Endometrial microvascular endothelial cells (primary cell): ENCODE data around the gene PTPRR. TPM values are rescaled to one million over a fixed set of nuclear protein-coding genes. Genes with fewer than 3 reads are reported as not detected.

Experiments
- in situ Hi-C: cut with HindIII; loops from 2 replicates; pipeline ENCODE4 v1.10.0; 2017; ENCODE audit warnings: low sequenced_read_pairs, low pct_unique_long_range_greater_than_20kb; ENCODE audit errors: inconsistent ontology term
- total RNA-seq: library from RNA; depleted of rRNA; stranded (reverse); fragments of >200 nt; gene quantifications from one replicate; pipeline ENCODE4 v1.2.3, GENCODE V29; 2015; ENCODE audit errors: inconsistent ontology term

PTPRR gene
- total RNA-seq, 1 donor from 2014 or later = 0.74 TPM

DNA sequence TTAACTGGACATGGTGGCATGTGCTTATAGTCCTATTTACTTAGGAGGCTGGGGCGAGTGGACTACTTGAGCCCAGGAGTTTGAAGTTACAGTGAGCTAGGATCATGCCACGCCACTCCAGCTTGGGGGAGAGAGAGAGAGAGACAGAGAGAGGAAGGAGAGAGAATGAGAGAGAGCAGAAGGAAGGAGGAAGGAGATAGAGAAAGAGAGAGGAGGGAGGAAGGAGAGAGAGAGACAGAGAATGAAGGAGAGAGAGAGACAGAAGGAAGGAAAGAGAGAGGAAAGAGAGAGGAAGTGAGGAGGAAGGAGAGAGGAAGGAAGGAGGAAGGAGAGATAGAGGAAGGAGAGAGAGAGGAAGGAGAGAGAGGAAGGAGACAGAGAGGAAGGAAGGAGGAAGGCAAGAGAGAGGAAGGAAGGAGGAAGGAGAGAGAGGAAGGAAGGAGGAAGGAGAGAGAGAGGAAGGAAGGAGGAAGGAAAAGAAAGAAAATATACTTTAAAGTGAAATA, 189.8 kb downstream of the PTPRR start:
- in situ Hi-C loops = no loop called here

DNA sequence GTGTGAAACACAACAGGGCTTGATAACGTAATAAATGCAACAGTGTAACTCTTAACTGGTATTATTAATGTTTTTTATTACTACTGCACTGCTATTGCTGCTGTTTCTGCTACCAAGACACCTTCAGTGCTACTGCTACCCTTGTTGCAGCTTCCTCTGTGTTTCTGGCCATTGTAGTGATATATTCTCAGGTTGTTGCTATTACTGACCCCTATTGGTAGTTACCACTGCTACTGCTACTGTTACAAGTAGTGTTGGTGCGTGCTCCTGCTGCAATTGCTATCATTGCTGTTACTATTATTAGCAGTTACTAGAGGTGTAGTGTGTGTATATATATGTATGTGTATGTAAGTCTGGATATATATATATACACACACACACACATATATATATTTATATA, 196.1 kb downstream of the PTPRR start:
- in situ Hi-C loops = loop anchor here (5.0 kb wide), 1 partner anchor 102 kb away; no protein-coding TSS in a partner anchor

DNA sequence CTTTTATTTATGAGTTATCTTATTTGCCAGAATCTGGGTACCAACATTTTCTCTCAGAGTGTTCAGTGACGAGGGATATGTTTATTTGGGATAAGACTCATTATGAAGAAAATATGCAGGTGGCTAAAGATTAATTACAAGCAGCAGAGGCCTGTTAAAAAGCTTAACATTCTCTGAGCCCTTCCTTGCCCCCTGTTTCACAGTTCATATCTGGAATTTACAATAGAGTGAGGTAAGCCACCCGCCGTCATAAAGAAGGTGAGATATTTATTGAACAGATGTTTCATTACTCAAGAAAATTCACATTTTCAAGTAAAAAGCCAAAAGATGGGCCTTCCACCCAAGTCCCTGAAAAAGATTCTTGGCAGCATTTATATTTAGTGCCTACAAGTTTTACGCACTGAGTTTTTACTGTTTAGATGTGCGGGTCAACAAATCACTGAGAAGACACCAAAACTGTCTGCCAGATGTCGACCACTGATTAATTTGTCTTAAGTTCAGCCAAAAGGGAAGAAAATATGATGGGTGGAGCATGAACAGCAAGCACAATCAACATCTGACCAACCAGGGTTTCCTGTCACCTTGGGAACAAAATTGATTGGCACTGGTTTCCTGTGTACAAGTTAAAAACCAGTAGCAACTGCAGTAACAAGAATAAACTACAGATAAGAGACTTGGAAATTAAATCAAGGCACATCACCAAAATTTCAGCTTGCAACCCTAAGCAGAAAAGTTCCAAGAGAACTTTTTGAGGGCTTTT, 197.8 kb downstream of the PTPRR start:
- in situ Hi-C loops = loop anchor here (5.0 kb wide), 1 partner anchor 100 kb away; no protein-coding TSS in a partner anchor

DNA sequence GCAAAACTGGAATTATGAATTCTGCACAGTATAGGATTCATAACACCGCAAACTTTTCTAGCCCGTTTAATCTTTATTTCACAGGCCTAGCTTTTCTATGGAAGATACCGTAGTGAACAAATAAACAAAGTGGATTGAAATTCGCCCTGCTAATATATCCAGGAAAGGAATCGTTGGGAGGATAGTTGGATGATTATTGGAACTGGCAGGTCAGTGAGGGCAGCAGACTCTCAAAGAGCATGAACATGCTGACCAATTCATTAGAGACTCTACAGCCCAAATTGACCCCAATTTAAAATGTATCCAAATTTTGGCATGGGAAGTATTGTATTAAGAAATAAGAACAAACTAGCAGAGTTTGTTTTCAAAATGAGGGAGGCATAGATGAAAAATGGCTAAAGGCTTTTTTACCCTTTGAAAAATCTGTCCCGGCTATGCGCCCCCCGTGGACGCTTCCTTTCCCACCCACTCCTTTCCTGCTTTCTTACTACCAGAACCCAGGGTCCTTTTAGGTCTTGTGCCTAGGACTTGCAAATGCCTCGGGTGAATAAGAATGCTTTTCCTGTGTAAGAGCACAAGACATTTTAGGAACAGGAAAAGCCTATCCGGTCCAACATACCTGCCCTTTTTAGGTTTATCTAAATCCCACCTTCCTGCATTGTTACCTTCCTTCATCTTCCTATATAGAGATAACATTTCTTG, 198.7 kb downstream of the PTPRR start:
- in situ Hi-C loops = loop anchor here (5.0 kb wide), 1 partner anchor 100 kb away; no protein-coding TSS in a partner anchor

DNA sequence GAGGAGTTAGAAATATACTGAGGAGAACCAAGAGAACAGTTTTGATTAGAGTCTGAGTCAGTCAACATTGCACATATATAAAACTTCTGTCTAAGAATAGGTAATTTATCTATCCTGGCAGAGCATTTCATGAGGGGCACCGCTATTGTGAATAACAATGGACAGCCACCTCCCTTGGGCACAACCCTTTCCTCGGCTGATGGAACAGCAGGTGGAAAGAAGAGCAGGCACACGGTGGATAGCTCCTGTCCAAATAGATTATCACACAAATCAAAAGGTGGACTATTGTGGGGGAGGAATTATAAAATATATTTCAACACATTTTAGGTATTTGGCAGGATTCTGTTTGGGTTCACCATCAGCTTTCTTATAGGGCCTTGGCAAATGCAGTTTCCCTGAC, 199.3 kb downstream of the PTPRR start:
- in situ Hi-C loops = loop anchor here (5.0 kb wide), 1 partner anchor 99 kb away; no protein-coding TSS in a partner anchor

DNA sequence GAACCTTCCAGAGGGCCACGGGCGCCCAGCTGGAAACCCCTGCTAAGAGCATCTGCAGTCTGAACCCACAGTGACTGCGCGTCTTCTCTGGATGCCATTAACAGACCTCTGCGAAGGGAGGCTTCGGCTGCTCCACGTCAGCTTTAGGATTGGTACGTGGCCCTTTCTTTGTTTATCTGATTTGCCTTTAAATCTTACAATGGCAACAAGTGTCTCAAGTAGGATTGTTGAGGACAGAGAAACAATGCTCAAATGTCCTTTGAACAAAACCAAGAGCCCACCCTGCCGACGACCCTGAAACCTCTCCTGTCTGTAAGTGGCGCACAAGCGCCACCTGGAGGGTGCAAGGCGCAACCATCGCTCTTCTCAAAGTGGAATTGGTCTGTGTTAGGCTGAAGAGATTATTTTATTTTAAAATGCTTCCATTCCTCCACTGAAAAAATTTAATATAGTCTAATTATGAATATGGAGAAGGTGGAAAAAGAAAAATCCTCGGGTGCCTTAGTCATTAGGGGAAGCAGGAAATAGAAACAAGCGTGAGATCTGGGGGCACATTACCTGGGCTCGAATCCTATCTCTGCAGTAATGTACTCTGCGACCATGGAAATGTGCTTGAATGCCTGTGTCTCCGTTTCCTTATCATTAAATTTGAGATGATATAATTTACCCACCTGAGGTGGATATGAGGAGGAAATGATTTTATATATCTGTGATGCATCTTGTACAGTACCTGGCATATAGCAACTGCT, 200.7 kb downstream of the PTPRR start:
- in situ Hi-C loops = loop anchor here (5.0 kb wide), 1 partner anchor 98 kb away; no protein-coding TSS in a partner anchor

DNA sequence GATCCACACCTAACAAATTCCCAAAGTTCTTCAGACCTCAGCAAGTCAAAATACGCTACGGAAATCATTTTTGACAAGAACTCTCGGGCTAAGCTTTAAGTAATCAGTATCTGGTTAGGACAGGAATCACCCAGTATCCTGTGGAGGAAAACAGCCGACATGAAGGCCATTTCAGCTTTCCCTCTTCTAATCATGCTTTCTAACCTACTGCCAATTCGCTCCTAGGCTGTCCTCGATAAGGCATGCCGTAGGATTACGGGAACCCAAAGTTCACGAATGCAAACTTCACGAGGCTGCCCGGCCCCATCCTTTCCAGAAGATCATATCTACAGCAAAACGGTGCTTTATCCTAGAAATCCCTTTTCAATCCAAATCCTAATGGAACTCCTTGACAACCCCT, 201.5 kb downstream of the PTPRR start:
- in situ Hi-C loops = no loop called here

DNA sequence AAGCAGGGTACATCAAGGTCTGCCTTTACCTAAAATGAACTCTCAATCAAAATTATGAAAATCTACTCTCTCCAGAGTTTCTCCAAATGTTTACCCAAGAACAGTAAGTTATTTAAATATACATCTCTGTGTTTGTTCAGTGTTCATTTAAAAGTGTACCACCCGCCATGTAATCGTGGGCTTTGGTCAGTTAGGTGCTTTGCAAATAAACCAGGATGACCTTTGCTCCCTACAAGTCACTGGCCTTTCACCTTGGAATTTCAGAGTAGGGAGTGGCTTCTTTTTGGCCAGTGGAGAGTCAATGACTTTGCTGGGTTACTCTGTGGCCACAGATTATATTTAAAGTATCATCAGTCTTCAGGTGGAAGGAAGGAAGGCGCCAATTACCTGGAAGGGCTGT, 208.7 kb downstream of the PTPRR start:
- in situ Hi-C loops = no loop called here

DNA sequence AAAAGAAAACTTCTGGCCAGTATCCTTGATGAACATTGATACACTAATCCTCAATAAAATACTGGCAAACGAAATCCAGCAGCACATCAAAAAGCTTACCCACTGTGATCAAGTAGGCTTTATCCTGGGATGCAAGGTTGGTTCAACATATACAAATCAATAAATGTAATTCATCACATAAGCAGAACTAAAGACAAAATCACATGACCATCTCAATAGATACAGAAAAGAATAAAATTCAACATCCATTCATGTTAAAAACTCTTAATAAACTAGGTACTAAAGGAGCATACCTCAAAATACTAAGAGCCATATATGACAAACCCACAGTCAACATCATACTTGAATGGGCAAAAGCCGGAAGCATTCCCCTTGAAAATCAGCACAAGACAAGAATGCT, 211.5 kb downstream of the PTPRR start:
- in situ Hi-C loops = no loop called here

DNA sequence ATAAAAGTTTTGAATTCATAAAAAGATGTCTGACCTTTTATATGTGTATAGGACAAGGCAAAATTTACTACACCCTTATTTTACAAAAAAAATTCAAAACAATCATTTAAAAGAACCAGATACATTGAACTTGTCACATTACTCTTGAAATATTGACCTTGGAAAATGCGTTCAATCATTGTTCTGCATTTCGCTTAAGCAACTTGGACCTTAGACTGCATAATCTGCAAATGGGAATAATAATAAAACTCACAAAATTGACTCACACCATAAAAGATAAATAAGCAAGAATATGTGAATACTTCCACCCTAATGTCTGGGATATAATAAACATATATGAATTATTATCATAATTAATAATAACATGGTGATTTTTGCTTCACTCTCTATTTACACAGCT, 213.9 kb downstream of the PTPRR start:
- in situ Hi-C loops = no loop called here

DNA sequence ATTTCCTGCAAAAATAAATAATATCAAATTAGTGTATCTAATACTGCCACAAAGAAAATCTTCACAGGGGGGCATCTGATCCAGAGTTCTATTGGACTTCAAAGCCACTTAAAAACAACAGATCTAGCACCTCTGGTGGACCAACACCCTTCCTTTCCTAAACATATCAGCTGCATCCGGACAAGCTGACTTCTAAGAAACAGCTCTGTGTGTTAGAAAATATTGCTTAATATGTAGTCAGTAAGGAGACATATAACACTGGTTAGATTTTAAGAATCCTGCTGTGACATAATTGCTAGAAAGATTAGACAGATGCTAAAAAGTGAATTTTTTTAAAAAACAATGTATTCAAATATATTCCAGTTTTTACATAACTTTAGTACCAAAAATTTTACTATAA, 222.2 kb downstream of the PTPRR start:
- in situ Hi-C loops = no loop called here

DNA sequence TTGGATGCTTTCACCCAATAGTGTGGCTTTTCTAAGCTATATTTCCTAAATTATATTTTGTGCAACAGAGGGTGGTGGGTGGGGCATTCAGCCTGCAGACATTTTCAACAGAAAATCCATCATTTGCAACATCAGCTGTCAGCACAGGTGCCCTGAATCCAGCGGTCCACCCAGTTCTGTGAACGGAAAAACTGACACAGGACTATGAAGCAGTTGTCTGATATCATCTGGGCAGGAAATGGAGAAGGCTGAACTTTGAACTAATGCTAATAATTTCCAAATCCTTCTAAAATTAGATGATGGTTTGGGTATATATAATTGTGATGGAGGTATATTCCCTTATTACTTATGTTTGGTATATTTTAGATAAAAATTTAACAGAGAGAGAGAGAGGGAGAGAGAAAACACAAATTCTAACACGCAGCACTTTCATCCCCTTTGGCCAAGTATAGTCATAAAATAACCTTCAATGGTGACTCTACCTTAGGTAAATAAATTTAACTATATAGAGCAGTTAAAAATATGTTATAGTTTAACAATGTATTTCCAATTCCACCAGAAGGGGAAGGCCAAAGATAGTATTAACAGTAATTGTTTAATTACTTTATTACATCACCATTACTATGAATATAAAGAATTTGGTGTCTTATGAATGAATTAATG, 225.0 kb downstream of the PTPRR start:
- in situ Hi-C loops = no loop called here

DNA sequence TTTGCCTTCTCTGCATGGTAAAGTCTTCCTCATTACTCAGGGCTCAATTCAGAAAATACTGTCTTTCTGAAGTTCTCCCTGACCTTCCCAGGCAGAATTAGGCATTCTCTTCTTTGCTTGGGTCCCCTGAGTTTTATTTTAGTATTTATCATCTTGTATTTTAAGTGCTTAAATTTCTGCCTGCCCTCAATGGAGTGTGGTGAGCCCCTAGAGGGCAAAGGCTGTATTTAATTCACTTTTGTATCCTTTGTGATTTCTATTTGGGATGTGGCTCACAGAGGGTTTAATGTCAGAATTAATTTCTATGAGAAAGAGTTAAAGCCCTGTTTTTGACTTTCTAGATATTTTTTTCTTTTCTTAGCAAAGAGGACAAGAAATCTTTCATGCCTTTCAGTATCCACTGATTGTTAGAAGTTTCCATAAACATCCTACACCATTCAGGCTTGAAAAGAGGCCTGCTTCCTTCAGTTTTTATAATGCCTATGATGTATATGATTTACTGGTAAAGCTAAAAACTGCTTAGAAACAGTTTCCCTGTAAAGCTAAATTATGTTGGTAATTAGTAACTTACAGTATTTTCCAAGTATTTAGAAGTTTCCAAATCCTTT, 227.8 kb downstream of the PTPRR start:
- in situ Hi-C loops = no loop called here

DNA sequence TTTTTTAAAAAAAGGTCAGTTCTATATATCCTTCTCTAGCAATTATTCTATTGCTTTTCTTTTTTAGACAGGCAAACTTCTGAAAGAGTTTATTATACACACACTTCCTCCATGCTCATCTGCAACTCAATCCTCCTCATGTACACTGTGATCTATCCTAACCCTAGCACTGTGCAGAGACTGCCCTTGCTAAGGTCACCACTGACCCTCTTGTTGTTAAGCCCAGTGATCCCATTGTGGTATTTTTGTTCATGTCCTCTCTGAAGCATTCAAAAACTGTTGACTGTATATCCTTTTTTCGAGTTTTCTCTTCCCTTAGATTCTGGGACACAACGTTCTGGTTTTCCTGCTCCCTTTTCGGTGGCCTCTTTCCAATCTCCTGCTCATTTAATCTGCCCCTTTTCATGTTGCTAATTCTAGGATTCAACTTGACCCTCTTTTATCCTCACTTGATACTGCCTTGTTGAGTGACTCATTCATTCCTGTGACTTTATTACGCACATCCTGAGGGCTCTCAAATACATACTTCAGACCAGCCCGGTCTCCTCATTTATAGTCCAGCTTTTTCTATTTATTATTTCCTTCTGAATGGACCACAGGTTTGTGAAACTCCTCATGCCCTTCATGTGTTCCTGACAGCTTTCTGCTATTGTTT, 229.4 kb downstream of the PTPRR start:
- in situ Hi-C loops = no loop called here

DNA sequence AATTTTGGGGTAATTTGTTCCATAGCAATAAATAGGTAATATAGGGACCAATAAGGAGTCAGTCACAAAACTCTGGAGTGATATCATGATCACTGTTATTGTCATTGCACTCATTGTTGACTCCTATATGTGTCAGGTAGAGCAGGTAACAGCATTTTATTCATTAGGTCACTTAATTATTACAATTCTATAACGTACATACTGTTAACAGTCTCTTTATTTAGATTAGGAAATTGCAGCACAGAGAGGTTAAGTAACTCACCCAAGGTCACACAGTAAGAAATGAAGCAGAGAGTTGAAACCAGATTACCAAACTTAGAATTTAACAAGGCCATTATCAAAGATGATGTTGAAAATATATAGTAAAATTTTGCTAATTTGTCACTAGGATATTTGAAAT, 233.6 kb downstream of the PTPRR start:
- in situ Hi-C loops = no loop called here

DNA sequence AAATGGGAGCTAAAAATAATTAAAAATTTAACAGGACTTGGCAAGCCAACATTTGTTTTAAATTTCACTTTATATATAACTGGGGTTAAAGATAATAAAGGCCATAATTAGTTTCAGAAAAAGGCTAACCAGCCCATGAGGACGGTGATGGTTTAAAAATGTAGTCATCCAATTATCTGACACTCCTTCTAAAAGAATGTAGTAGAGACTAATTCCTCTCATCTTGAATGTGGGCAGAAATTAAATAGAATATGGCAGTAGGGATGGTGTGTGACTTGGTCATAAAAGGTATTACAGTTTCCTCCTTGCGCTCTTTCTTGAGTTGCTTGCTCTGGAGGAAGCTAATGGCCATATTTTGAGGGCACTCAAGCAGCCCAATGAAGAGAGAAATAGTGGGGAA, 234.2 kb downstream of the PTPRR start:
- in situ Hi-C loops = no loop called here

DNA sequence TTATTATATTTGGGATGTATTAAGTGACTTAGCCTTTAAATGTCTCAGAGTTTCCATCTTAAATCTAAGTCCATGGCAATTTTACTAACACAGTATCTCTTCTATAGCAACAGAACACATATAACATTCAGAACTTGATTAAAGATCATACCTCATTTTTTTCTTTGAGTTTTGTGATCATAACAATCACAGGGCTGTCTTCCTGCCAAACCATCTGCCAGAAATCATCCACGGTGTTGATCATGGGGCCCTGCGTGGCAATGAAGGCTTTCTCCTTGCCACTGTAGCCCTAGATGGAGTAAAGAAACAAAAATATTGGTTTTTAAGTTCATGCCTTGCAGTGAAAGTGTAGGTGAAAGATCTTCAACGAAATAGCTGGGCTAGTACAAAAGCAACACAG, 236.6 kb downstream of the PTPRR start:
- in situ Hi-C loops = no loop called here

DNA sequence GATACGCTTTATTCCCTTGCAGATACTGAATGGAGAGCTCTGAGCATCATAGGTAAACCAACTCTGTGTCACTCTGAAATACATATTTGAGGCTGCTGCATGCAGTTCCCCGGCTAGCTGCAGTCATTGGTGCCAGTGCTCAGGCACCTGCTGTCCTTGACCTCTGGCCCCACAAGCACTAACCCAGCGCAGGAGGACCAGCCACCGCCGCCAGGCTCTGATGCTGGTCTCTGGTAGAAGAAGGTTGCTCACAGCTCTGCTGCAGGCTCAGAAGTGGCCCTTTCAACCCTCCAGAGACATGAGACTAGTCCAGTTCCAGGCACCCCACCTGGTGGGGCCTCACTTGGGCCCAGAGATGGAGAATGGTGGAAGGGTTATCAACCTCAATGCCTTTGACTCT, 248.8 kb downstream of the PTPRR start:
- in situ Hi-C loops = no loop called here
